Measurements from ENCODE around the gene HK2.

The HK2 gene

DNA sequence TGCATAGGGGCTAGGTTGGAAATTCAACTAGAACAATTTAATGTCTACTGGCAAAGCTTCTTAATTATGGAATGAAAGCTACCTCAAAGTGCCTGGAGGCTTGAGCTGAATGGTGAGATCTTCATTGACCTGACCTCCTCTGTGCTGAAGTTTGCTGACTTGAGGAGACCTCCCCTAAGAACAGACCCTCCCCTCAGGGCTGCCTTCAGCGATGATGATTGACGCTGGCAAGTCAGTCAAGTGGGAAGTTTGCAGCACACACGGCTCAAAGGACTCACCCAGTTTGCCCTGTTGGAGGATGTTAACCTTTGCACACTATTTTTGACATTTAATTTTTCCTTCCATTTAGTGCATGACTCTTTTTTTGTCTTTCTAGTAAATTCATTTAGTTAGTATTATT is 107.4 kb downstream of the HK2 start:
- TF ChIP-seq EZH2 (IDR thresholded peaks at IDR 0.05; ENCODE audit: borderline replicate concordance, low read depth, low read length, severe bottlenecking), result no peak
- TF ChIP-seq, protein P1, sequence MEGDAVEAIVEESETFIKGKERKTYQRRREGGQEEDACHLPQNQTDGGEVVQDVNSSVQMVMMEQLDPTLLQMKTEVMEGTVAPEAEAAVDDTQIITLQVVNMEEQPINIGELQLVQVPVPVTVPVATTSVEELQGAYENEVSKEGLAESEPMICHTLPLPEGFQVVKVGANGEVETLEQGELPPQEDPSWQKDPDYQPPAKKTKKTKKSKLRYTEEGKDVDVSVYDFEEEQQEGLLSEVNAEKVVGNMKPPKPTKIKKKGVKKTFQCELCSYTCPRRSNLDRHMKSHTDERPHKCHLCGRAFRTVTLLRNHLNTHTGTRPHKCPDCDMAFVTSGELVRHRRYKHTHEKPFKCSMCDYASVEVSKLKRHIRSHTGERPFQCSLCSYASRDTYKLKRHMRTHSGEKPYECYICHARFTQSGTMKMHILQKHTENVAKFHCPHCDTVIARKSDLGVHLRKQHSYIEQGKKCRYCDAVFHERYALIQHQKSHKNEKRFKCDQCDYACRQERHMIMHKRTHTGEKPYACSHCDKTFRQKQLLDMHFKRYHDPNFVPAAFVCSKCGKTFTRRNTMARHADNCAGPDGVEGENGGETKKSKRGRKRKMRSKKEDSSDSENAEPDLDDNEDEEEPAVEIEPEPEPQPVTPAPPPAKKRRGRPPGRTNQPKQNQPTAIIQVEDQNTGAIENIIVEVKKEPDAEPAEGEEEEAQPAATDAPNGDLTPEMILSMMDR (IDR thresholded peaks at IDR 0.05; ENCODE audit: borderline replicate concordance, extremely low read depth, low read length, poor library complexity, severe bottlenecking), result no peak
- H3K27me3 ChIP-seq (ENCODE audit: insufficient read depth, low read length, poor library complexity), result peaks cover 6% of the 10 kb centered on the region
- DNase-seq (no peak), ATAC-seq (ENCODE audit: insufficient read depth, low read depth) (no peak)
- no peaks in the 10 kb centered on the region for H4K20me1 ChIP-seq (ENCODE audit: insufficient read depth, low read length)
- H2AFZ ChIP-seq (ENCODE audit: low read depth, low read length), result no peak overlapping the region
- H3K4me2 ChIP-seq (ENCODE audit: insufficient read depth, low read length), result no peak overlapping the region
- H3K79me2 ChIP-seq (ENCODE audit: insufficient read depth, low read length), result no peaks in the 10 kb centered on the region
- no peaks in the 10 kb centered on the region for H3K4me1 ChIP-seq (ENCODE audit: insufficient read depth, low read length)
- H3K27ac ChIP-seq (ENCODE audit: low read length), result no peak overlapping the region
- no peak overlapping the region for H3K9ac ChIP-seq (ENCODE audit: low read depth, low read length)
- no peaks in the 10 kb centered on the region for H3K9me3 ChIP-seq (ENCODE audit: insufficient read depth, low read length, severe bottlenecking)
- H3K4me3 ChIP-seq (ENCODE audit: low read depth in 1 of 2, low read length in 2 of 2), result no peak overlapping the region
- H3K36me3 ChIP-seq (ENCODE audit: insufficient read depth, low read length), result no peaks in the 10 kb centered on the region

DNA sequence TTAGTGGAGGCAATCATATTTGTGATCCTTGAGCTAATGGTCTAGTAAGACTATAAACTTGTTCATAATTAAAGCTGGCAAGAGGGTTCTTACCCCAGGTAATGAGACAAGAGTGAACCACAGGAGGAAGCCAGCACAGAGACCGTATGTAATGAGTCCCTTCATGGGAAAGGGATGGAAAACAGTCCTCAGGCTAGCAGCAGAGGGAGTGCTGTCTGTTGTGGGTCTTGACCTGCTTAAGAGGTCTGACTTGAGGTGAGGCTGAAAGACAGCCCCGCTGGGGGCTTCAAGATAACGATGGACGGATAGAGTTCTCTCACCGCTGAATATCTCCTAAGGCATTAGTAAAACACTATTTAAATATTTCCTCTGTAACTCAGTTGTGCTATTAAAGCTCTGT is 108.3 kb downstream of the HK2 start:
- Histone ChIP-seq H3K79me2 (ENCODE audit: insufficient read depth, low read length) (no peaks in the 10 kb centered on the region), H3K4me2 (ENCODE audit: insufficient read depth, low read length) (no peak overlapping the region), H3K9ac (ENCODE audit: low read depth, low read length) (no peak overlapping the region), H3K9me3 (ENCODE audit: insufficient read depth, low read length, severe bottlenecking) (no peaks in the 10 kb centered on the region), H4K20me1 (ENCODE audit: insufficient read depth, low read length) (no peaks in the 10 kb centered on the region), H3K27me3 (ENCODE audit: insufficient read depth, low read length, poor library complexity) (peaks cover 4% of the 10 kb centered on the region), H3K27ac (ENCODE audit: low read length) (no peak overlapping the region), H3K4me3 (ENCODE audit: low read depth in 1 of 2, low read length in 2 of 2) (no peak overlapping the region), H3K36me3 (ENCODE audit: insufficient read depth, low read length) (no peaks in the 10 kb centered on the region), H2AFZ (ENCODE audit: low read depth, low read length) (no peak overlapping the region), H3K4me1 (ENCODE audit: insufficient read depth, low read length) (no peaks in the 10 kb centered on the region)
- DNase-seq (no peak), ATAC-seq (ENCODE audit: insufficient read depth, low read depth) (no peak)
- TF ChIP-seq EZH2 (IDR thresholded peaks at IDR 0.05; ENCODE audit: borderline replicate concordance, low read depth, low read length, severe bottlenecking), result no peak
- TF ChIP-seq, protein P1 (IDR thresholded peaks at IDR 0.05; ENCODE audit: borderline replicate concordance, extremely low read depth, low read length, poor library complexity, severe bottlenecking), result no peak

Data from DND-41 (cell line).